A549 (cell line): ENCODE measurements around the gene IER3IP1. TPM values are rescaled to one million over a fixed set of nuclear protein-coding genes. Genes with fewer than 3 reads are reported as not detected.

Experiments
- ATAC-seq, 2 experiments: fragments of 200-7000 bp in 1 of 2; fragments of >200 bp in 1 of 2; cut with Nextera tagmentation in 1 of 2; cut with Tn5 transposase in 1 of 2; 3 replicates each; pipeline versions ENCODE4 v1.8.0 to v1.9.1; 2018 to 2020; ENCODE audit warnings: mild to moderate bottlenecking in 1 of 2, moderate library complexity in 1 of 2
- CTCF ChIA-PET: fragments of 300-600 bp; sonication (Branson Sonifier 250); formaldehyde crosslinking; extraction: SDS; loops from one replicate; lab custom pipeline; 2021; ENCODE audit warnings: antibody characterized with exemption, inconsistent platforms; lab: Yijun Ruan, JAX
- POLR2A ChIA-PET: fragments of 350-600 bp; formaldehyde crosslinking; extraction: SDS; loops from one replicate; lab custom pipeline; 2021; ENCODE audit warnings: antibody characterized with exemption, inconsistent platforms; lab: Yijun Ruan, JAX
- DNase-seq, 2 experiments: peaks; one replicate each; pipeline versions ENCODE4 v3.0.0 to v3.0.0-alpha.2; 2011 to 2016; ENCODE audit warnings: low read depth in 1 of 2, low spot score in 1 of 2
- FAIRE-seq: peaks from 2 replicates; lab custom pipeline; 2011; peaks lifted over from hg19 to GRCh38; lab: Jason Lieb, UNC
- H3K27ac ChIP-seq, 2 experiments: fragments of >200 bp; sonication (Bioruptor Twin); formaldehyde crosslinking; 3 replicates each; pipeline ENCODE4 v1.5.1; 2016 to 2017
- H3K4me1 ChIP-seq: fragments of >200 bp; sonication (Bioruptor Twin); formaldehyde crosslinking; 3 replicates; pipeline ENCODE4 v1.6.1; 2016
- H3K4me2 ChIP-seq: fragments of >200 bp; sonication (Bioruptor Twin); formaldehyde crosslinking; 3 replicates; pipeline ENCODE4 v1.6.1; 2016
- H3K4me3 ChIP-seq: fragments of >200 bp; sonication (Bioruptor Twin); formaldehyde crosslinking; 3 replicates; pipeline ENCODE4 v1.5.1; 2016
- H3K9me3 ChIP-seq: fragments of >200 bp; sonication (Bioruptor Twin); formaldehyde crosslinking; 3 replicates; pipeline ENCODE4 v1.6.1; 2016
- CBX2 ChIP-seq: fragments of 200-600 bp; sonication (generic); IDR thresholded peaks from 2 replicates; pipeline ENCODE4 v1.6.1; 2016; ENCODE audit warnings: low read depth, mild to moderate bottlenecking, borderline replicate concordance
- CBX8 ChIP-seq: fragments of 200-600 bp; sonication (generic); IDR thresholded peaks from 2 replicates; pipeline ENCODE4 v1.6.1; 2016
- CEBPB ChIP-seq, 2 experiments: fragments of >200 bp in 1 of 2; sonication (Bioruptor Twin) in 1 of 2; formaldehyde crosslinking in 1 of 2; IDR thresholded peaks; 2 replicates each; pipeline ENCODE4 v1.6.1; 2012 to 2016
- CTCF ChIP-seq: fragments of >200 bp; sonication (Bioruptor Twin); formaldehyde crosslinking; IDR thresholded peaks from 3 replicates; pipeline ENCODE4 v1.5.1; 2016
- ELK1 ChIP-seq: fragments of 150-350 bp; IDR thresholded peaks from 2 replicates; pipeline ENCODE4 v1.6.1; 2014; ENCODE audit warnings: low read depth, mild to moderate bottlenecking, low read length
- FOXS1 ChIP-seq: fragments of 250-450 bp; sonication (Bioruptor Pico); IDR thresholded peaks from 2 replicates; pipeline ENCODE4 v1.5.0; 2020; ENCODE audit warnings: mild to moderate bottlenecking, moderate library complexity
- HMGXB4 ChIP-seq: fragments of 250-450 bp; sonication (Bioruptor Pico); IDR thresholded peaks from 2 replicates; pipeline ENCODE4 v1.5.0; 2021; ENCODE audit warnings: mild to moderate bottlenecking, moderate library complexity, borderline replicate concordance
- HOXB5 ChIP-seq: fragments of 250-450 bp; sonication (Bioruptor Pico); IDR thresholded peaks from 2 replicates; pipeline ENCODE4 v1.5.0; 2020; ENCODE audit warnings: mild to moderate bottlenecking, moderate library complexity
- JUN ChIP-seq, 2 experiments: fragments of >200 bp; sonication (Bioruptor Twin); formaldehyde crosslinking; IDR thresholded peaks; 2 replicates in 1 of 2; 3 replicates in 1 of 2; pipeline ENCODE4 v1.6.1; 2016 to 2017
- JUNB ChIP-seq: fragments of >200 bp; sonication (Bioruptor Twin); formaldehyde crosslinking; IDR thresholded peaks from 2 replicates; pipeline ENCODE4 v1.6.1; 2016
- KDM1A ChIP-seq: fragments of 200-600 bp; sonication (generic); IDR thresholded peaks from 2 replicates; pipeline ENCODE4 v1.6.1; 2016; ENCODE audit warnings: low read depth, mild to moderate bottlenecking
- KDM5A ChIP-seq: fragments of 200-600 bp; sonication (generic); IDR thresholded peaks from 2 replicates; pipeline ENCODE4 v1.6.1; 2016; ENCODE audit warnings: antibody characterized with exemption, mild to moderate bottlenecking
- MAZ ChIP-seq: fragments of 150-350 bp; IDR thresholded peaks from 2 replicates; pipeline ENCODE4 v1.6.1; 2014; ENCODE audit warnings: antibody characterized with exemption, low read depth, low read length, borderline replicate concordance
- PHF8 ChIP-seq: fragments of 200-600 bp; sonication (generic); IDR thresholded peaks from 2 replicates; pipeline ENCODE4 v1.6.1; 2016; ENCODE audit warnings: low read depth, mild to moderate bottlenecking, antibody characterized with exemption, moderate library complexity, borderline replicate concordance
- POLR2AphosphoS2 ChIP-seq: conservative IDR thresholded peaks from 2 replicates; pipeline ENCODE4 v1.6.1; 2012; ENCODE audit warnings: low read length, improper control_type of control experiment, inconsistent platforms
- RFX5 ChIP-seq: fragments of 450-650 bp; IDR thresholded peaks from 2 replicates; pipeline ENCODE4 v1.7.1; 2014; ENCODE audit warnings: antibody characterized with exemption, mild to moderate bottlenecking, moderate library complexity
- SREBF2 ChIP-seq: fragments of 450-650 bp; IDR thresholded peaks from 2 replicates; pipeline ENCODE4 v1.6.1; 2014; ENCODE audit warnings: mild to moderate bottlenecking, moderate library complexity
- TFCP2L1 ChIP-seq: fragments of 250-450 bp; sonication (Bioruptor Pico); IDR thresholded peaks from 2 replicates; pipeline ENCODE4 v1.5.0; 2021; ENCODE audit warnings: mild to moderate bottlenecking
- ZSCAN20 ChIP-seq: fragments of 250-450 bp; sonication (Bioruptor Pico); IDR thresholded peaks from 2 replicates; pipeline ENCODE4 v1.8.0; 2022; ENCODE audit warnings: mild to moderate bottlenecking, moderate library complexity
- WGBS: methylation state at CpG from one replicate; pipeline ENCODE4 v1.1.6; 2017; ENCODE audit errors: missing lambda C conversion rate; 5-methylcytosine and 5-hydroxymethylcytosine counted together
- polyA plus RNA-seq, 4 experiments: library from polyadenylated mRNA; depleted of rRNA in 3 of 4; stranded (reverse); fragments of >200 nt; fragmentation: RNase III in 1 of 4; extraction: RNeasy Plus Mini Kit Qiagen cat#74134 plus additional on column Dnase treatment in 1 of 4; gene quantifications; 2 replicates in 3 of 4; 3 replicates in 1 of 4; pipeline ENCODE4 v1.2.3, GENCODE V29; 2011 to 2017
- TF ChIP-seq, protein P1 (sequence below): fragments of >200 bp; sonication (Bioruptor Twin); formaldehyde crosslinking; IDR thresholded peaks from 3 replicates; pipeline ENCODE4 v1.6.1; 2016

Gene IER3IP1
- polyA plus RNA-seq, 2 of the 4 experiments (the other 2 are of a cell fraction), result 24.5 to 25.1 TPM

DNA sequence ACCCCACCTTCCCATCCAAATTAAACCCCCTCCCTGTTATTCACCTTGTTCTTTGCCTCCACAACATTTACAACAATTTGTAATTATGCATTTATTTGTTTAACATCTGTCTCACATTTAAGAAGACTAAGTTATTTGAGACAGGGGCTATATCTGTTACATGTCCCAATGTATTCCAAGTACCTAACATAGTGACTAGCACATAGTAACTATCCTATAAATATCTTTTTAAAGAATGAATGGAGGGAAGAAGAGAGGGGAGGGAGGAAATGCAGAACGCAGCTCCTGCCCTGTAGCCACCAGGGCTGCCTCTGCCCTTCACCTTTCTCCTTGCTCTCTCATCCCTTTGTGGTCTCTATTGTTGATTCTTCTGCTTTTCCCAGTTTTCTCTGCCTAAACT lies 66.4 kb downstream of the IER3IP1 start:
- FAIRE-seq (no peak), DNase-seq (no peak), ATAC-seq (no peak)
- no peaks in the 10 kb centered on the region for H3K9me3 ChIP-seq
- TF ChIP-seq ELK1 (no peak), JUNB (no peak), KDM5A (no peak), ZSCAN20 (no peak), JUN (IDR thresholded peaks at IDR 0.05) (no peak), HMGXB4 (CRISPR knock-in tag) (no peak), SREBF2 (no peak), PHF8 (no peak), RFX5 (no peak), FOXS1 (CRISPR knock-in tag) (no peak), HOXB5 (no peak), CEBPB (IDR thresholded peaks at IDR 0.05) (no peak), MAZ (no peak)
- TF ChIP-seq, protein P1, sequence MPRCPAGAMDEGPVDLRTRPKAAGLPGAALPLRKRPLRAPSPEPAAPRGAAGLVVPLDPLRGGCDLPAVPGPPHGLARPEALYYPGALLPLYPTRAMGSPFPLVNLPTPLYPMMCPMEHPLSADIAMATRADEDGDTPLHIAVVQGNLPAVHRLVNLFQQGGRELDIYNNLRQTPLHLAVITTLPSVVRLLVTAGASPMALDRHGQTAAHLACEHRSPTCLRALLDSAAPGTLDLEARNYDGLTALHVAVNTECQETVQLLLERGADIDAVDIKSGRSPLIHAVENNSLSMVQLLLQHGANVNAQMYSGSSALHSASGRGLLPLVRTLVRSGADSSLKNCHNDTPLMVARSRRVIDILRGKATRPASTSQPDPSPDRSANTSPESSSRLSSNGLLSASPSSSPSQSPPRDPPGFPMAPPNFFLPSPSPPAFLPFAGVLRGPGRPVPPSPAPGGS, result no peak
- H3K27ac ChIP-seq, result no peak overlapping the region
- H3K4me2 ChIP-seq, result no peak overlapping the region
- H3K4me1 ChIP-seq, result no peaks in the 10 kb centered on the region
- H3K4me3 ChIP-seq, result no peak overlapping the region
- ChIA-PET CTCF (interaction anchor here (0.7 to 1.2 kb wide), 2 partner anchors 95 to 96 kb away, joined by 3 to 4 read pairs; no protein-coding TSS in a partner anchor), POLR2A (no interaction called here)
- 93% methylated on average over 1 of the region's 1 CpG for WGBS

DNA sequence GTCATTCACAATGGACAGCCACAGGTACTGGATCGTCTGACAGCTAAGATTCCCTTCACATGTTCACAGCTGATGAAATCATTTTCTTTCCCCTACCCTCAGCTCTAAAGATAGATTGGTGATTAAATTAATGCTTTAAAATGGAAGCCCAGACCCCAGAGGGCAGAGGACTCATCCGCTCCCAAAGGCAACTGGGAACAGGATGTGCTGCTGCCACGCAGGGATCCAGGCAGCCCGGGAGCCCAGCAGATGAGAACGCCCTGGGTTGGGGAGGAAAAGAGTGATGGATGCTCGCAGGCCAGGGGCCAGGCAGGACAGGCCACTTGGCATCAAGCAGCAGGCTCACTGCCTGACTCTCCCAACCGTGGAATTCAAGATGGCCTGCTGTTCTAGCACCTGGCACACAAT lies 67.2 kb downstream of the IER3IP1 start:
- Histone ChIP-seq H3K4me2 (no peak overlapping the region), H3K4me1 (no peaks in the 10 kb centered on the region), H3K4me3 (no peak overlapping the region), H3K9me3 (no peaks in the 10 kb centered on the region), H3K27ac (no peak overlapping the region)
- ChIA-PET POLR2A (no interaction called here), CTCF (interaction anchor here (0.9 to 1.2 kb wide), 2 partner anchors 95 to 96 kb away, joined by 3 to 4 read pairs; no protein-coding TSS in a partner anchor)
- ATAC-seq (no peak), FAIRE-seq (no peak), DNase-seq (no peak)
- TF ChIP-seq POLR2AphosphoS2 (no peak), KDM1A (no peak), TFCP2L1 (CRISPR knock-in tag) (no peak), CBX2 (no peak), CBX8 (no peak), CTCF (no peak)
- 96% methylated on average over 7 of the region's 7 CpGs for WGBS
